GM12892 (cell line): Measurements from ENCODE around the gene ZNF185.

Experiments used
- DNase-seq: peaks from one replicate; pipeline ENCODE4 v3.0.0; 2011; ENCODE audit not compliant: insufficient read length
- FAIRE-seq: peaks from 2 replicates; lab custom pipeline; 2011; peaks lifted over from hg19 to GRCh38; lab: Jason Lieb, UNC
- POLR2A ChIP-seq: IDR thresholded peaks from 2 replicates; pipeline ENCODE4 v1.6.1; 2011; ENCODE audit warnings: low read depth, low read length, control low read depth
- POLR2AphosphoS5 ChIP-seq: IDR thresholded peaks from 2 replicates; pipeline ENCODE4 v1.6.1; 2011; ENCODE audit warnings: low read depth, low read length, control low read depth
- TAF1 ChIP-seq: IDR thresholded peaks from 2 replicates; pipeline ENCODE4 v1.6.1; 2011; ENCODE audit warnings: low read depth, mild to moderate bottlenecking, control low read depth, low read length, borderline replicate concordance

ZNF185 gene

GRCh38 chrX:152876931-152877840 lies 20.7 kb upstream of the ZNF185 start:
- no peak for FAIRE-seq
- no peak for DNase-seq
- TF ChIP-seq TAF1 (no peak), POLR2AphosphoS5 (no peak), POLR2A (no peak)

GRCh38 chrX:152878976-152879755 lies 18.7 kb upstream of the ZNF185 start:
- FAIRE-seq (no peak), DNase-seq (no peak)
- TF ChIP-seq POLR2A (no peak), TAF1 (no peak), POLR2AphosphoS5 (no peak)

- DNase-seq = no peak
- TF ChIP-seq POLR2AphosphoS5 = no peak
- TF ChIP-seq TAF1 = no peak
- TF ChIP-seq POLR2A = no peak
- no peak for FAIRE-seq
Observed at GRCh38 chrX:152881289-152881688, 16.6 kb upstream of the ZNF185 start.

GRCh38 chrX:152884171-152884570 lies 13.7 kb upstream of the ZNF185 start:
- FAIRE-seq = no peak
- no peak for TF ChIP-seq POLR2A
- TF ChIP-seq TAF1 = no peak
- no peak for TF ChIP-seq POLR2AphosphoS5
- no peak for DNase-seq

- TF ChIP-seq POLR2A = no peak
- no peak for TF ChIP-seq TAF1
- no peak for TF ChIP-seq POLR2AphosphoS5
- FAIRE-seq = no peak
- no peak for DNase-seq
Observed at GRCh38 chrX:152886716-152887115, 11.2 kb upstream of the ZNF185 start.

GRCh38 chrX:152892499-152892898 lies 5.4 kb upstream of the ZNF185 start:
- no peak for FAIRE-seq
- TF ChIP-seq POLR2A = no peak
- no peak for TF ChIP-seq POLR2AphosphoS5
- no peak for TF ChIP-seq TAF1
- no peak for DNase-seq

GRCh38 chrX:152892999-152893891 lies 4.6 kb upstream of the ZNF185 start:
- DNase-seq (no peak), FAIRE-seq (no peak)
- TF ChIP-seq POLR2A = no peak
- TF ChIP-seq POLR2AphosphoS5 = no peak
- TF ChIP-seq TAF1 = no peak

GRCh38 chrX:152893980-152894610 lies 3.8 kb upstream of the ZNF185 start:
- no peak for DNase-seq
- FAIRE-seq = no peak
- TF ChIP-seq POLR2AphosphoS5 (no peak), POLR2A (no peak), TAF1 (no peak)

- DNase-seq = no peak
- TF ChIP-seq TAF1 (no peak), POLR2A (no peak), POLR2AphosphoS5 (no peak)
- no peak for FAIRE-seq
Observed at GRCh38 chrX:152895121-152895520, 2.7 kb upstream of the ZNF185 start.

GRCh38 chrX:152895724-152896420 lies 2.0 kb upstream of the ZNF185 start:
- DNase-seq = no peak
- no peak for FAIRE-seq
- TF ChIP-seq TAF1 (no peak), POLR2A (no peak), POLR2AphosphoS5 (no peak)

GRCh38 chrX:152896450-152896849 lies 1.4 kb upstream of the ZNF185 start:
- DNase-seq (no peak), FAIRE-seq (no peak)
- no peak for TF ChIP-seq POLR2AphosphoS5
- no peak for TF ChIP-seq TAF1
- TF ChIP-seq POLR2A = no peak
